Testis (tissue), 2 donors: ENCODE measurements around the gene SEMA3B.

ENCODE experiments used
- POLR2A ChIP-seq: fragments of 450-650 bp; IDR thresholded peaks from one replicate; pipeline ENCODE4 v1.6.1; 2017; ENCODE audit warnings: antibody characterized with exemption, mild to moderate bottlenecking, moderate library complexity
- TF ChIP-seq, protein P1 (sequence below), 3 experiments: fragments of 450-650 bp in 2 of 3; fragments of 200-600 bp in 1 of 3; sonication (generic) in 1 of 3; IDR thresholded peaks; one replicate each; pipeline ENCODE4 v1.5.1; 2016 to 2019; ENCODE audit warnings: antibody characterized with exemption in 3 of 3, mild to moderate bottlenecking in 2 of 3, moderate library complexity in 1 of 3

DNA sequence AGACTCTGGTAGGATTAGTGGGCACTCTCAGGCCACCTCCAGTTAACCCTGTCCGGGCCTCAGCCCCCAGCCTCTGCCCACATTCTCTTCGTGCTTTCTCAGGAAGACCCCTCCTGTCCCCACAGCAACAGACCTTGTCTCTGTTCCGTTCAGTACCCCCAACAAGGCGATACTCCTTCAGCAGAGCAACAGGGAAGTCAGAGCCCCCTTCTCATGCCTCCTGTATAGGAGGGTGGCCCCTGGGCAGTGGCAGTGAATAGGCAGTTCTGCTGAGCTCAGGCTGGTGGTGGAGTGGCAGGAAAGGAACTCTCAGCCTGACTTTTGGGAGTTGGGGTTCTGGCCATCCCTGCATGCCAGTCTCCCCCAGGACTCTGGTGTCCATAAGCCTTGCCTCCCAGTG lies 513 bp downstream of the SEMA3B start:
- TF ChIP-seq POLR2A: no peak
- TF ChIP-seq, protein P1, sequence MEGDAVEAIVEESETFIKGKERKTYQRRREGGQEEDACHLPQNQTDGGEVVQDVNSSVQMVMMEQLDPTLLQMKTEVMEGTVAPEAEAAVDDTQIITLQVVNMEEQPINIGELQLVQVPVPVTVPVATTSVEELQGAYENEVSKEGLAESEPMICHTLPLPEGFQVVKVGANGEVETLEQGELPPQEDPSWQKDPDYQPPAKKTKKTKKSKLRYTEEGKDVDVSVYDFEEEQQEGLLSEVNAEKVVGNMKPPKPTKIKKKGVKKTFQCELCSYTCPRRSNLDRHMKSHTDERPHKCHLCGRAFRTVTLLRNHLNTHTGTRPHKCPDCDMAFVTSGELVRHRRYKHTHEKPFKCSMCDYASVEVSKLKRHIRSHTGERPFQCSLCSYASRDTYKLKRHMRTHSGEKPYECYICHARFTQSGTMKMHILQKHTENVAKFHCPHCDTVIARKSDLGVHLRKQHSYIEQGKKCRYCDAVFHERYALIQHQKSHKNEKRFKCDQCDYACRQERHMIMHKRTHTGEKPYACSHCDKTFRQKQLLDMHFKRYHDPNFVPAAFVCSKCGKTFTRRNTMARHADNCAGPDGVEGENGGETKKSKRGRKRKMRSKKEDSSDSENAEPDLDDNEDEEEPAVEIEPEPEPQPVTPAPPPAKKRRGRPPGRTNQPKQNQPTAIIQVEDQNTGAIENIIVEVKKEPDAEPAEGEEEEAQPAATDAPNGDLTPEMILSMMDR (IDR thresholded peaks at IDR 0.05): no peak
